Stimulated activated CD8-positive, alpha-beta memory T cell treated with anti-CD3 and anti-CD28 coated beads, Interleukin-15, amount 100 ng/mL, for 1 hour (primary cell): ENCODE data around the gene CLMP.

Experiments used
- DNase-seq: peaks from one replicate; pipeline ENCODE4 v3.0.0-alpha.2; 2020; ENCODE audit warnings: low read depth

The CLMP gene, protein sequence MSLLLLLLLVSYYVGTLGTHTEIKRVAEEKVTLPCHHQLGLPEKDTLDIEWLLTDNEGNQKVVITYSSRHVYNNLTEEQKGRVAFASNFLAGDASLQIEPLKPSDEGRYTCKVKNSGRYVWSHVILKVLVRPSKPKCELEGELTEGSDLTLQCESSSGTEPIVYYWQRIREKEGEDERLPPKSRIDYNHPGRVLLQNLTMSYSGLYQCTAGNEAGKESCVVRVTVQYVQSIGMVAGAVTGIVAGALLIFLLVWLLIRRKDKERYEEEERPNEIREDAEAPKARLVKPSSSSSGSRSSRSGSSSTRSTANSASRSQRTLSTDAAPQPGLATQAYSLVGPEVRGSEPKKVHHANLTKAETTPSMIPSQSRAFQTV

DNA sequence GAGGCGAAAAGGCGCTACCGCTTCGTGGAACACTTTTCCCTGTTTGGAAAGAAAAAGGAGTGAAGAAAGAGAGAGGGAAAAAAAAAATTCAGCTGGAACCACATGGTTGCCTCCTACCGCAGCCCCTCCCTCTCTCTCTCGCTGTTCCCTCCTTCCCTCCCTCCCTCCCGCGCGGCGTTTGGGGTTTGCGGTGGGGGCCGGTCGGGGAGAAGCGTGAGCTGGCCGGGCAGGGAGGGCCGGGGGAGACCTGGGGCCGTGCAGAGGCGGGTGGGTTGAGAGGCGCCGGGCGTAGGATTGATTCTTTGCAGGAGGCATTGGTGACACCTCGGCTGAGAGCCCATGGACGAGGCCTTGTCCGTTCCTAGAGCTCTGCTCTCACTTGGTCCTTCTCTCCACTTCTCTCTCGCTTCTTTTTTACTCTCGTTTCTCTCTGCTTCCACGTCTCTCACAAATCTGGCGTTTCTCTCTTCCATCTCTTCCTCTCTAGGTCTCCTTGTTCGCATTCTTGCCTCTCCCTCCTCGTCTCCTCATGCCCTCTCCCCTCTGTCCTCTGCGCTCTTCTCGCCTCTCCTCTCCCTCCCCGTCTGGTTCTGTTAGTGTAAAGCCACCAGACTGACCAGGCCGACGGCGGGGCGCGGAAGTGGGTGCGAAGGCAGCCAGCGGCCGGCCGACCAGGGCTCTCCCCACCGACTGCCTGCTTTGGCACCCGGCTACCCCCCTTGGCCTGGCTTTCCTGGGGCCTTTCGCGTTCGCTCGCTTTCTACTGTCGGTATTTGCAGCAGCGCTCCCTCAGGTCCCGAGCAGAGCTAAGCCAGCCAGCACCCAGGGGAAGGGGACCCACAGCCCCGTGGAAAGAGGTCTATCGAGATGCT lies at the start of gene CLMP:
CLMP (minus strand) TSS at position 61 of the 872 bp plus-strand sequence. CDS start 308 bp downstream, outside the sequence.
- DNase-seq: no peak

DNA sequence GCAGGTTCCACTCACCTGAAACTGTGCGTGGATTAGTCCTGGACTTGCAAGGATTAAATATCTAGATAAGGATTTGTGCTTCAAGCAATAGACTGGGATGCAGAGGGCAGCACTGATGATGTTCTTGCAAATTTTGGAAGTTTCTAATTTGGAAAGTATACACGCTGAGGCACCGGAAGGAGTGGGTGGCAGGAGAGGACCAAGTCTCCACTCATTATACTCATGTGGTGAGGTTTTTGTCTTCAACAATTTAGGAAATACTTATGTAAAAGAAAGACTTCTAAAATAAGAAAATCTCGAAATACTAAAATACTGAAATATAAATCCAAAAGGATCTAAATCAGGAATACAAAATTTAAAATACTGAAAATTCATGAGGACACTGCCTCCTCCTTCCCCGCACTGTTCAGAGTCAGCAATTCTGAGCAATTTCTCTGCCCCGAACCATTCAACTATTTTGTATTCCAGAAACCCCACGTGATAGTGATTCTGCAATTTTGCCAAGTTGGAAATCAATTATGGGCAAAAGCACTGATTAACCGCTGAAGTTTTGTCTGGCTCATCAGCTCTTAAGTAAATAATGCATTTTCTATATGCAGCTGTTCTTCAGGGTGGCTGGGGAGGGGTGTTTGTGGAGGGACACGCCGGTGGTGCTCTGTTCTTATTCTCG lies 47.0 kb upstream of the CLMP start:
- DNase-seq: no peak

DNA sequence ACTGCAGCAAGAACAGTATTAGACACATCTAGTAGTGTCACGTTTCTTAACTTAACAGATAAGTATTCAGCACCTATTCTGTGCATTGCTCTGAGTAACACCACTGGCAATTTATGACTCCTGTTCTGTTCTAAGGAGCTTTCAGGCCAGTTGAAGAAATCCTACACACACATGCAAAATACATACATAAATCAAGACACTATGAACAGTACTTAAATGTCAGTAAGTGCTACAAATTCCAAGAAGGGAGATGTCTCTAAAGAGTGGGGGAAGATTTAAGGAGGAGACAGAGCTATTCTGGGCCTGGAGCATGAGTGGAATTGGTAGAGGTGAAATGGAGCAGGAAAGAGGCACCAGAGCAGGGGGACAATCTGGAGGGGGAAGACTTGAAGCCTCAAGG lies 46.2 kb upstream of the CLMP start:
- no peak for DNase-seq

DNA sequence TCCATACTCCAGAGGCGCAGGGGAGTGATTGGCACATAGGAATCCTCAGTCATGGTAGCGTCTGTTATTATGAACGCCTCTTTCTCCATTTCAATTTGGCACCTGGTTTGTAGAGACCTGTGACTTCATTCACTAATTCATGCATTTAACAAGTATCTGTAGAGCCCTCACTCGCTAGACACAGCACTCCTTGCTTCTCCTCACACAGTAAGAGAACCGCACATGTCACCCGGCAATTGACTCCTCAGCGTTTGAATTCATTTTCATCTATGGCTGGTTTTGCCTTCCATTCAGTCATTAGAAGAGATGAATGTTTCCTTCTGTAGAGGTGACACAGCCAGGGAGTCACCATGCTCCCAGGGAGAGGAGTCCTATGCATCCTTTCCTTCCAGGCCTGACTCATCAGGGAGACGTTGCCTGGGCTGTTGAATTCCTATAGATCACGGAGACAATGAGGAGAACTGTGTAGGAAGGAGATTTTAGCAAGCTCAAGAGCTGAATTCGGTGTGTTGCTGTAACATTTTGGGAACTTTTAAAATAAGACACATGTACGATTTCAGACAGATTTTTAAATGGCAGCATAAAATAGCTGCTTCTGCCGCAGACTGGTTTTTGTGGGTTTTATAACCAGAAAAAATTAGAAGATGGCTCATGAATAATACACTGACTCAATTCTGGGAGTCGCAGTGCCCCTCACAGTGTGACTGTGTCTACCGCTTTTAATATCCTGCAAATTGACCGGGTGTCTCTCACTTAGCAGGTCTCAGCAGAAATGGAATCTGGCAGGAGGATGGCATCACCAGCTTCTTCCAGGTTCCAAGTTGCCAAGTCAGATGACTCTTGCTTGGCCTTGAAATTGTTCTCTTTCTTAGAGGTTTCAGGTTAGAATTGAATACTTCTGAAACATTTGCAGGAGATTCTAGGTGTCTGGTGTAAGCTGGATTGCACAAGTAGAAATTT lies 44.4 kb upstream of the CLMP start:
- no peak for DNase-seq

DNA sequence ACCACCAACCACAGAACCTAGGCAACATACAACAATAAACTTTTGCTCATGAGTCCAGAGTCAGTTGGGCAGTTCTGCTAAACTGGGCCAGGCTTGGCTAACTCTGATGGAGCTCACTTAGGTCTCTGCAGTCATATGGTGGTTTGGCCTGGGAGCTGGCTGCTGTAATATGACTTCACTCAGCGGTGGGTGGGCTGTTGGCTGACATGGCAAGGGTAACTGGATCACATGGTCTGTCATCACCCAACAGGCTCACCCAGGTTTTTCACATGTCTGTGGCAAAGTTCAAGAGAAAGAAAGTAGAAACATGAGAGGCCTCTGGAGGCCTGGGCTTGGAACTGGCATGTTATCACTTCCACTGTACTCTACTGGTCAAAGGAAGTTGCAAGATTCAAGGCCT lies 43.2 kb upstream of the CLMP start:
- no peak for DNase-seq

DNA sequence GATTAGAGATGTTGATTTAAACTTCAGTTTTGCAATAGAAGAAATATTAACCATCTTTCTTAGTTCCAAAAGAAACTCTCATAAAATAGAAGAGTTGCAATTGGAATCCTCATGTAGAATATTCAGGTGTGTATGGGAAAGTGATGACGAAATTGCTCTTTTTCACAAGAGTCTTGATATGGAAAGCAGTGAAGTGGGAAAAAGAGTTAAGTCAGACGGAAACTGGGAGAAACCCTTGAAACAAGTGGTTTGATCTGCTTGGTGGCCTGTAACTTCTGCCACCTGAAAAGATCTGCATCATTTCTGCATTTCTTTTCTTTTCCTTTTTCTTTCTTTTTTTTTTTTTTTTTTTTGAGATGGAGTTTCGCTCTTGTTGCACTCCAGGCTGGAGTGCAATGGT lies 41.8 kb upstream of the CLMP start:
- DNase-seq: no peak

DNA sequence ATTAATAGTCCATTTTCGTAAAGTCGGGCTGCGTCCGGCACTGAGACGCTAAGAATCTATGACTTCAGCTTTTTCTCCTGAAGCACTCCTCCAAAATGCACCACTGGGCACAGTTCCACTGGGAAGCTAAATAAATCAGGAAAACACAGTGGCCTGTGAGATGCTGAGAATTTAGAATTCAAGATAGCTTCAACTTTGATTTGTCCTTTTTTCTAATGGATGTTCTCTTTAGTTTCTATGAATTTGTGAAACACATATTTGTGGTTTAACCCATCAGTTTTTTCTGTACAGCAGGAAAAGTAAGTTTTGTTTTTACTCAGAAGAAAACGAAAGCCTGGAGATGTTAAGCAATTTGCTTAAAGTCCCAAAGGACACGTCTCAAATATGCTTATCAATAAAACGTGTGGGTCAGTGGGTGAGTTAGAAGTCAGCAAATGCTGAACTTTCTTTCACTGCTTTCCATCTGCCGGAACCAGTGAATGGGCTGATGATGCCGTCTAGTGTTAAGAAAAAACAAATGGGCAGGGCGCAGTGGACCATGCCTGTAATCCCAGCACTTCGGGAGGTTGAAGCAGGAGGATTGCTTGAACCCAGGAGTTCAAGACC lies 40.7 kb upstream of the CLMP start:
- DNase-seq: no peak

DNA sequence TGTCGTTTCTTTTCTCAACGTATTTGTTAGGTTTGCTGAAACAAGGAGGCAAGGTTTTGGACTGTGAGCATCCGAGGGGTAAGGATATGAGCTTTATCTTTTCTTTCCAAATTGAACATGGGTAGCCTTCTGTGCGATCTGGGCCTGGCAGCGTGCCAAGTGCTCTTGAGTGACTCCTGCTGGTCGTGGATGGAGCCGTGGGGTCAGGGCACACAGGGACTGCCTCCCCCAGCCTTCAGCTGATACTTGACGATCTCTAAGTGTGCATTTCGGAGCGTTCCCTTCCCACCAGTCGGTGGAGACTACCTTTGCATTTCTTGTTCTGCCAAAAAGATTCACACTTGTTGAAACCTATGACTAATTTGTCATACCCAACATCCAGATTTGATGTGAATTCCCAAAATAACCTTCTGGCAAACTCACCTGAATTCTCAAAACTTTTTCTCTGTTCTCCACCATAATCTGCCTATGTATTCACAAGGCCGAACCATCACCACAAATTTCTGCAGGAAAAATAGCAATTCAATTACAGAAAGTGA lies 40.1 kb upstream of the CLMP start:
- peak; percentile 8 for DNase-seq

DNA sequence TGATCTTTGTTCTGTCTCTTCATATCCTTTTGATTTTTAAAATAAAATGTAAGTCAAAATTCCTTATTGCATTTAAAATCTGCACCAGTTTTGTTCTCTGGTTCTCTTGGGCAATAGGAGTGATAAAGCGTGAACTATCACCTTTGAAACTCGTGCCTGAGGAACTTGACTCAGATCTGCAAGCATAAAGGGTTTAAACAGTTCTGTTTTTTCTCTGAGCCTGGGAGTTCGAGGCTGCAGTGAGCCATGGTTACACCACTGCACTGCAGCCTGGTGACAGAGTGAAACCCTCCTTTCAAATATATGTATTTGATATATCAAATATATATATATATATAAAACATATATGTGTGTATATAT lies 38.9 kb upstream of the CLMP start:
- DNase-seq: no peak

DNA sequence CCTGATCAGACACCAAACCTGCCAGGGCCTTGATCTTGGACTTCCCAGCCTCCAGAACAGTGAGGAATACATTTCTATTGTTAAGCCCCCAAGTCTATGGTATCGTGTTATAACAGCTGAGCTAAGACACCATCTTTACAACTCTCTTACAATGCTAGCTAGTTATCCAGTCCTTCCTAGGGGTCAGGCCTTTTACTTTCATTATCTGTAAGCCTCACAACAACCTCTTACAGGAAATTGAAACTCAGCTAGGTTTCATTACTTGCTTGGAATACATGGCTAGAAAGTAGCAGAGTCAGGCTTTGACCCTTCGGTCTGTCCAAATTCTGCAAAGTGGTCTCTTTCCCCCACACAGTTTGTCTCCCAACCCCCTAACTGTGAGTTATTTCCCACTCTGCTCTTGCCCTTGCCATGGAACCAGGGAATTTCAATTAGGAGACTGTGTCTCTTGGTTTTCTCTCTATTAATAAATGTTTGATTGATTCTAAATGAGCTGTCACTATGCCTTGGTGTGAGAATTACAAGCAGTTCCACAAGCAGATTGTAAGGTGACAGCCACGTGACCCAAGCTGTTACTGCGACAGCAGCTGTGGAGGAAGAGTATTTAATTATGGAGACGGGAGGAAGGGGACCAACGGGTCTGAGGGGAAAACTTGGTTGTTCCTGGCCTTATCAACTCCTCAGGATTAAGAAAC lies 38.4 kb upstream of the CLMP start:
- DNase-seq: no peak

DNA sequence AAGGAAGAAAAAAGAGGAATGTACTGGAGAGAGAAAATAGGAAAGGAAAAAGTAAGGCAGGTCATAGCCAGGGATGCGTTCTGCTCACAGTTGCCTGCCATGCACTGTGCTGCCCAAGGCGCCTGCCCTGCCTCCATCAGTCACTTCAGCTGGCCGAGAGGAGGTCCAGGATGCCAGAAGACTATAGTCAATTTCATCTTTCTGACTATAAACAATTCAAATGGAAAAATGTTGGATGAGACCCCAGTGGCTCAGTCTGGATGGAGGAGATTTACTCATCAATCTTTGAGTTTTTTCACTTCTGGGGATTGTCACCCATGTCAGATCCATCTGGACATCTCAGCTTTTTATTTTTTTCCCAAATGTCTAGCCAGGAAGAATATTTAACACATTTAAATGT lies 36.7 kb upstream of the CLMP start:
- DNase-seq: no peak

DNA sequence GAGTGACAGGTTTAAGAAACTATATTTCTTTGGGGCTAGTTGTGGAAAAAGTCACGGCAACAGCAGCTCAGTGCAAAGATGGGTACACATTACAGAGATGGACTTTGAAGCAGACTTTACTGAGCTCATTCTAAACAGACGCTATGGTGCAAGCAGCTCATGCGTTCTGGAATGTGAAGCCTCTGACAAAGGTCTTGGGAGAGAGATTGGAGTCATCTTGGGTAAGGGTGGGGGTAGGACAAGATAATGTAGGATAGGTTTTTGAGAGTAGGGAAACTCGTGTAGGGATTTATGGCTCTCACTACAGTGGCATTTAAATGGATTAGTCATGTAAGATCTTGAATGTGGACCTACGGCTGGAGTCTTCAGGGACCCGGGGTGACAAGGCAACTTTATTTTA lies 36.2 kb upstream of the CLMP start:
- DNase-seq: no peak

DNA sequence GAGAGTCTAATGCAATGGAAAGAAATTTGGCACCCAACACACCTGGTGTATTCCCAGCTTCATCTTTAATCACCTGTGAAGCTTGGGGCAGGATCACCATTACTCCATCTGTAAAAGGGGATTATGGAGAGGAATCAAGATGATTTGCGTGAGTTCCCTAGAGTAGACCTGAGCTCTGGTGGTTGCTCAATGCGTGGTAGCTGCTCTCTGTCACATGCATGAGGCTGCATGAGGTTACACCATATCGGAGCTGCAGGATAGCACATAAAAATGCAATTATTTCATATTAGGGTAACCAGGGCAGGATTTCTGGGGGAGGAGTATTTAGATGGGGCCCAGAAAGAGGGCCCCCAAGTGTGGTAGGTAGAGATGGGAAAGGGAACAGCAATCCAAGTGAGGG lies 35.3 kb upstream of the CLMP start:
- no peak for DNase-seq

DNA sequence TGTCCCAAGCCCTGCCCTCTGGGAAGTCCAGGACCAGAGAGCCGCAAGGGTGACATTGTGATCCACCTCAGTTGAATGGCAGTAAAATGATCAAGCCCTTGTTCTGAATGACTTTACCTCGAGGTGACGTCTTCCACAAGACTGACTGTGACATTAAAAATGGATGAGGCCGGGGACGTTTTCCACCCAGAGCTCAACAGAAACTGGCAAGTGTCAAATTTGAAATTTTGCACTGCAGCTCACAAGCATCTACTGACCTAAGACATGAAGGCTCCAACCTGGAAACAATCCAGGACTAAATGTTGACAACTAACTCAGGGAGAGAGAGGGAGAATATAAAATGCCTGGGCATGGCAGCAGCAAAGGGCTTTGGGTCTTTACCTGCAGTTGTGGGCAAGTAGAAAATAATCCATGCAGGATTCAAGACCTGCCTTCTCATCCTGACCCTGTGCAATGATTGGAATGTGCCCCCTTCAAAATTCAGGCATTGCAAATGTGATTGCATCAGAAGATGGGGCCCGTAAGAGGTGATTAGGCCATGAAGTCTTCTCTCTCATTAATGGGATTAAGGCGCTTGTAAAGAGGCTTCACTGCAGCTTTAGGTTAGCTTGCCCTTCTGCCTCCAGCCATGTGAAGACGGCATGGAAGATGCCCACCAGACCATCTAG lies 33.6 kb upstream of the CLMP start:
- no peak for DNase-seq

DNA sequence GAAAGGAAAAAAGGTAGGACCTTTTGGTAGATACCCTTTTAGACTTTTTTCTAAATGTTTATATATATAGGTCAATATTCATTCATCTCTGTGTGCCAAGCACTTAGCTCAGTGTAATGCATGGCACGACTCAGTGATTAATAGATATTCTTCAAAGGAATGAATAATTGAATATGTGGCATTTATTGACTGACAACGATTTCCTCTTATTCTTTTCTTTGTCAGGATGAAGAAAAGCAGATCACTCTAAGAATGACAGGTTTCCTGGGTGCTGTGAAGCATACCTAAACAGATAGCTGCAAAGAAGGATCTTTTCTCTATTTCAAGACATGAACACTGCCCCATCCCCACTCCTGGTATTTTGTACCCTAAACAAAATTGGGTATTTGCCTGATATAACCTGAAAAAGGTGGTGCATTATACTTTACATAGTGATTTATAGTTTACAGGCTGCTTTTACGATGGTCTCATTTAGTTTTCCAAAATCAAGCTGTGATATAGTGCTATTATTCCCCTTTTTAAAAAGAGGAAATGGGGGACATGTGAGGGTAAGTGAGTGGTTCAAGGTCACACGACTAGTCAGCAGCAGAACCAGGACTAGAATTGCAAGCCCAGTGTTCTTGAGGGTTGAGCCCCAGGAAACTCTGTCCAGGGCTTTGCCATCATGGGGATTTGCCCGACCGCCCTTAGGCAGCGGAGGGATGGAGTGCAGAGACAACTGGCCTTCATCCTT lies 32.9 kb upstream of the CLMP start:
- no peak for DNase-seq

DNA sequence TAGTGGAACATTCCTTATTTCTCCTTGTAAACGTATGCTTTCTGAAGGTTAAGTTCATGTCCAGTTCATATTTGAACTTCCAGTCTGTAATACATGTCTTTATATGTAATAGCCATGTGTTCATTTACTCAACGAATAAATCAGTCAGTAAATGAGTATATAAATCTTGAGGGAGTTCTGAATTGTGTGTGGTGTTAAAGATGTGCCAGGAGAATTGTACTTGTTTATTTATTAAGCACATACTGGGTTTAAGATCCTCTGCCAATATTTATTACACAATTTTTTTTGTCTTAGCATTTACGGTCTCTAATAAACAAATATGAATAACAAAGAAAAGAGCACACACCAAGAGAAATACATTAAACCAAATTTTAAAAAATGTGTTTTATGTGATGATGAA lies 26.5 kb upstream of the CLMP start:
- no peak for DNase-seq

DNA sequence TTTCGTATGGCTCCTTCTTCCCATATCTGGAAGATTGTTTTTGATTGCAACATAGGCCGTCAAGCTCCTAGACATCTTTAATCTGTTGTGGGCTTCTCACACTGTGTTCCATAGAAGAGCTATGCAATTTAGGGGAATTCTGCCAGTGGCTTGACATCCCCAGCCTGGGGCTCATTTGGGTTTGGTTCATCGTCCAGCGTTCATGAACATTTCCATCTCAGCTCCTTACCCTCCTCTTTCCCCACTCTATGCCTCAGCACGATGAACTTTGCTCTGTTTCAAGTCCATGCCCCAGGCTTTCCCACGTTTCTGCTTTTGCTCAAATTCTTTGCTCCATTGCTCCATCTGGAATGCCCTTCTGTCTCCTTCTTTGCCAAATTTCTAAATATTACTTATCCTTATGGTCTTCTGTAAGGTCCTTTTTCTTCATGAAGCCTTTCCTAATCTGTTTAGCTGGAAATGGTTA lies 26.1 kb upstream of the CLMP start:
- no peak for DNase-seq

DNA sequence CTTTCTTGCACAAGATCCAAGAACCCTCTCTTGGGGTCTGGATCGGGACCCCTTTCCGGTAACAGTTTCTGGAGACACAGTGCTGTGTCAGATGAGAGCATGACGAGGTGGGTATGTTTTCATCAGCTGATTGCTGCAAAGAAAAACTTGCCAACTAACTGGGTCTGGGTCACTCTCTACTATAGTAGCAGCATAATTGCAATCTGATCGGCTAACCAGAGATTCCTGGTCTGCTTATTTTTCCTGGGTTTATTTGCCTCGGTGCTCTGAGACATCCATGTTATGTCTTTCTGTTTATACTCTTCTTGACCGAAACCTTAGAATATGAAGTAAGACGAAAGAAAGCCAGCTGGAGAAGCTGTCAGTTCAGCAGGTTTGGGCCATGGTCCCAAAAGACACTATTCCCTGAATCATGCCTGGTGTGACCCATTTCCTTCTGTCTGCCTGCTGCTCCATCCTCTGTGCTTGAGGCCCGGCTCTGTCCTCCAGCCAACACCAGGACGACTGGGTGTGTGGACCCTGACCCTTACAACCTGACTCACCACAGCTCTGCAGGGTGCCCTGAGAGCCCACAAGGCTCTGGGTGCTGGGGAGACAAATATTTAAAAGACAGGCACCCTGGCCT lies 24.1 kb upstream of the CLMP start:
- DNase-seq: no peak

DNA sequence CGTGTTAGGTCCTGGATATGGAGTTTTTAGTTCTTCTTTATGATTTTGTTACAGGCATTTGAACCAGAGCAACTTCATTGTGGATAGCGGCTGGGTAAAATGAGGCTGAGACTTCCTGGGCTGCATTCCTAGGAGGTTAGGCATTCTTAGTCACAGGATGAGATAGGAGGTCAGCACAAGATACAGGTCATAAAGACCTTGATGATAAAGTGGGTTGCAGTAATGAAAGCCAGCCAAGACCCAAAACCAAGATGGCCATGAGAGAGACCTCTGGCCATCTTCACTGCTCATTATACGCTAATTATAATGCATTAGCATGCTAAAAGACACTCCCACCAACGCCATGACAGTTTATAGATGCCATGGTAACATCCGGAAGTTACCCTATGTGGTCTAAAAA lies 23.4 kb upstream of the CLMP start:
- DNase-seq: no peak
